SU-DHL-6 (cell line): Measurements from ENCODE around the gene SIGLEC9.

Experiments
- EZH2phosphoT487 ChIP-seq: fragments of 200-600 bp; sonication (generic), shearing (Covaris generic); conservative IDR thresholded peaks from 2 replicates; pipeline ENCODE4 v1.6.1; 2018; ENCODE audit warnings: mild to moderate bottlenecking, antibody characterized with exemption, low read length, moderate library complexity, mixed read lengths
- TF ChIP-seq, protein P1 (sequence below): fragments of 200-600 bp; sonication (generic); IDR thresholded peaks from one replicate; pipeline ENCODE4 v1.5.1; 2017; ENCODE audit warnings: antibody characterized with exemption, mild to moderate bottlenecking, low read length, moderate library complexity; ENCODE audit not compliant: insufficient read depth, poor library complexity, severe bottlenecking

GRCh38 chr19:51081476-51081875, 43.2 kb upstream of the SIGLEC9 start:
- TF ChIP-seq, protein P1, sequence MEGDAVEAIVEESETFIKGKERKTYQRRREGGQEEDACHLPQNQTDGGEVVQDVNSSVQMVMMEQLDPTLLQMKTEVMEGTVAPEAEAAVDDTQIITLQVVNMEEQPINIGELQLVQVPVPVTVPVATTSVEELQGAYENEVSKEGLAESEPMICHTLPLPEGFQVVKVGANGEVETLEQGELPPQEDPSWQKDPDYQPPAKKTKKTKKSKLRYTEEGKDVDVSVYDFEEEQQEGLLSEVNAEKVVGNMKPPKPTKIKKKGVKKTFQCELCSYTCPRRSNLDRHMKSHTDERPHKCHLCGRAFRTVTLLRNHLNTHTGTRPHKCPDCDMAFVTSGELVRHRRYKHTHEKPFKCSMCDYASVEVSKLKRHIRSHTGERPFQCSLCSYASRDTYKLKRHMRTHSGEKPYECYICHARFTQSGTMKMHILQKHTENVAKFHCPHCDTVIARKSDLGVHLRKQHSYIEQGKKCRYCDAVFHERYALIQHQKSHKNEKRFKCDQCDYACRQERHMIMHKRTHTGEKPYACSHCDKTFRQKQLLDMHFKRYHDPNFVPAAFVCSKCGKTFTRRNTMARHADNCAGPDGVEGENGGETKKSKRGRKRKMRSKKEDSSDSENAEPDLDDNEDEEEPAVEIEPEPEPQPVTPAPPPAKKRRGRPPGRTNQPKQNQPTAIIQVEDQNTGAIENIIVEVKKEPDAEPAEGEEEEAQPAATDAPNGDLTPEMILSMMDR, result no peak
- no peak for TF ChIP-seq EZH2phosphoT487
